Measurements from ENCODE around the gene FXYD5.

- no peak for TF ChIP-seq CTCF (conservative IDR thresholded peaks at IDR 0.05; ENCODE audit: low read length)
- no peak for TF ChIP-seq EZH2phosphoT487 (IDR thresholded peaks at IDR 0.05; ENCODE audit: borderline replicate concordance)
Observed at GRCh38 chr19:35184884-35185283, 30.3 kb downstream of the FXYD5 start.

Data from Loucy (cell line).